ENCODE results near the gene MUC13. TPM values are rescaled to one million over a fixed set of nuclear protein-coding genes. Genes with fewer than 3 reads are reported as not detected.

MUC13 gene
- polyA plus RNA-seq, 4 donors, result 0.17 TPM; not detected in 3

- no peak for DNase-seq (ENCODE audit: low read depth in 4 of 4, low spot score in 3 of 4)
These were observed 52.4 kb downstream of the MUC13 start for GRCh38 chr3:124881976-124882697.

DNA sequence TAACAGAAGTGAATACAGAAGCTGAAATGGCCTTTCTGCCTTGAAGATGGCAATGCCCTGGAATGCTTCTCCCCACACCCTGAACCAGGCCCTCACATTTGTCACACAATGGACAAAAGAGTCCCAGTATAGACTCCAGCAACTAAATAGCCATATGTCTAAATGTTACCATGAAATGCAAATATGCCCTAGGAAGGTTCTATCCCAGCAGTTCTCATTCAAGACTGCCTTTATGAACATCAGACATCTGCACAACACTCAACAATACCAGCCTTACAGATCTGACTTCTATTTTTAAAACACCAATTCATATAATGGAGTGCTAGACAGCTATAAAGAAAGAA lies 55.2 kb downstream of the MUC13 start:
- DNase-seq (ENCODE audit: low read depth in 4 of 4, low spot score in 3 of 4), result no peak

DNA sequence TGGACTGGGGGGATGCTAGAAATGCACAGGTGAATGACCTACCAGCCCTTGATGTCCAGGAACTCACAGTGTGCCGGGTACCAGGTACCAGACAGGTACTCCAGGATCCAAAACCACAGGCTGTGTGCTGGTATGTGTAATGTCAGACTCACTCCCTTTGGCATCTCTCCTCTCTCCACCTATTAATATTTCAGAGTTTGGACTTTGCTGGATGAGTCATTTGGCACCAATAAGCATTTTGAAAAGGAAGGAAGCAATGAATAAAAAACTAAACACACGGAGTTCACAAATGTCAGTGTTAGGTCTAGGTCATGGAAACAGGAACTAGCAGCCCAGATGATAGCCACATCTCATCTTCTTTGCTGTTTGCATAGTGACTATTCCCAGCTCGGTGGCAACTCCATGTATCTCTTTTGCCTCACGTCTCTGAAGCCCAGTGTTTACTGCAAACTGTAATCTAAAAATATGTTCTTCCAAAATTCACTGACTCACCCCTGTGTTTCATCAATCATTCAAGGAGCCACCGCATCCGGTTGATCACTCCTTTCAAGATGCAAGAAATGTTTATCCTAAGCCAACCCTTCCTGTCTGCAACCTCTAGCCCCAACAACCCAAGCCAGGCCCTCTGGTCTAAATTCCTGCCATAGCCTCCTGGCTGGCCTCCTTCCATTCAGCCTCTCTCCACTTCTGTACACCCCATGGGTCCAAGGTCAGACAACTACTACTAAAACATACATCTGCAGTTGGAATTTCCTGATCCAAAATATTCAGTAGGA lies 55.8 kb downstream of the MUC13 start:
- no peak for DNase-seq (ENCODE audit: low read depth in 4 of 4, low spot score in 3 of 4)

DNA sequence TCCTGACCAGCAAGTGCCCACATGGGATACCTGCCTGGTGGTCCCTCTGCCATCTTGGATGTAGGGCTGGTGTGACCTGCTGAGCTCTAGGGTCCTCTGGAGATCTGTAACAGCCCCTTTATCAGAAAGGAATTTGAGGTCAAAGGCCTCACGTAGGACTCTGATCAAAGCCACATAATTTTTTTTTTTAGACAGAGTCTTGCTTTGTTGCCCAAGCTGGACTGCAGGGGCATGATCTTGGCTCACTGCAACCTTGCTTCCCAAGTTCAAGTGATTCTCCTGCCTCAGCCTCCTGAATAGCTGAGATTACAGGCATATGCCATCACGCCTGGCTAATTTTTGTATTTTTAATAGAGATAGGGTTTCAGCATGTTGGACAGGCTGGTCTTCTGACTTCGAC lies 56.9 kb downstream of the MUC13 start:
- no peak for DNase-seq (ENCODE audit: low read depth in 4 of 4, low spot score in 3 of 4)

GRCh38 chr3:124876401-124876878 lies 58.1 kb downstream of the MUC13 start:
- no peak for DNase-seq (ENCODE audit: low read depth in 4 of 4, low spot score in 3 of 4)

- no peak for DNase-seq (ENCODE audit: low read depth in 4 of 4, low spot score in 3 of 4)
These were observed 61.3 kb downstream of the MUC13 start for GRCh38 chr3:124873226-124873625.

DNA sequence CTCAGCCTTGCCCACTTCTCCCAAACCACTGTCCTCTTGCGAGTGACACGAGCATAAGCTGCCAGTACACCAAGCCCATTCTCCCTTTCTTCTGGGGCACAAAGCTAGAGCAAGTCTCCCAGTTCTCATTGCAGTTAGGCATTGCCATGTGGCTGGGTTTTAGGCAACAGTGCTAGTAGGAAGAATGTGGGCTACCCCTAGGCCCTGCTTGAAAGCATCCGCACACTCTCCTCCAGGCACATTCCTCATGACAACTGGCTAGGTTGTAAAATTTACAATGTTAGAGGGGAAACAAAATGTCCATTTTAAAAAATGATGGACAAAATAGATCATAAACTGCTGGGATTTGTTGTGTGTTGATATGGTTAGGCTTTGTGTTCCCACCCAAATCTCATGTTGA lies 67.0 kb downstream of the MUC13 start:
- DNase-seq (ENCODE audit: low read depth in 4 of 4, low spot score in 3 of 4), result no peak

DNA sequence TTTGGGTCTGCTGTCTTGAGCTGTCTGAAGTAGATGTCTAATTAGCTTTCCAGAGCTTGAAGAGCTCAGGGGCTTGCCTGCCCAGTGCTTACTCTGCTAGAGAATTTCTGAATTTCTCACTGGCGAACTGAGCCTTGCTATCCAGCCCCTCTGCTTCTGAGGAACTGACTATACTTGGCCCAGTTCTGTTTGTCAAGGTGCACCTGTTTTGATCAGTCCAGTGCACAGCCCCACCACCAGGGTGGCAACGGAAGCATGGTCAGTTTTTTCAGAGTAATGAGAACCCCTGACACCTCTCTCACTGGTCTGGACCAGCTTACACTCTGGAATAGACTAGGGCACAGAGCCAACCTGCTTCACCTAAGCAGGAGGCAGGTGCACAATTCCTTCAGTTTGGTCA lies 72.5 kb downstream of the MUC13 start:
- DNase-seq (ENCODE audit: low read depth in 4 of 4, low spot score in 3 of 4), result no peak

- DNase-seq (ENCODE audit: low read depth in 4 of 4, low spot score in 3 of 4), result no peak
These were observed 73.5 kb downstream of the MUC13 start for GRCh38 chr3:124861041-124861440.

DNA sequence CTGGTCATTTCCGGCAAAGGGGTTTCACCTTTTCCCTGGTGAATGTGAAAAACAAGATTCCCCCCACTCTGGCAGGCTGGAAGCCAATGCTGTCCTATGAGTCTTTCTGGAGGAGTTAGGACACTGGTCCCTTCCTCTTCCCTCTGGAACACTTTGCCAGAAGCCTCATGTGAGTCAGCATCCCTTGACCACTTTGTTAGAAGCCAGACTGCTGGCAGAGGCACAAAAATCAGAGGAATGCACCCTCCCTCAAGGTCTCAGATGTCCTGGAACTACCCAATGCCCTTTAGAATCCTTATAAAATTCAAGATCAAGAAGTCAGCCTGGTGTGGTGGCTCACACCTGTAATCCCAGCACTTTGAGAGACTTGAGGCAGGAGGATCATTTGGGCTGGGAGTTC lies 74.0 kb downstream of the MUC13 start:
- no peak for DNase-seq (ENCODE audit: low read depth in 4 of 4, low spot score in 3 of 4)

GRCh38 chr3:124859025-124859424 lies 75.5 kb downstream of the MUC13 start:
- DNase-seq (ENCODE audit: low read depth in 4 of 4, low spot score in 3 of 4), result no peak

DNA sequence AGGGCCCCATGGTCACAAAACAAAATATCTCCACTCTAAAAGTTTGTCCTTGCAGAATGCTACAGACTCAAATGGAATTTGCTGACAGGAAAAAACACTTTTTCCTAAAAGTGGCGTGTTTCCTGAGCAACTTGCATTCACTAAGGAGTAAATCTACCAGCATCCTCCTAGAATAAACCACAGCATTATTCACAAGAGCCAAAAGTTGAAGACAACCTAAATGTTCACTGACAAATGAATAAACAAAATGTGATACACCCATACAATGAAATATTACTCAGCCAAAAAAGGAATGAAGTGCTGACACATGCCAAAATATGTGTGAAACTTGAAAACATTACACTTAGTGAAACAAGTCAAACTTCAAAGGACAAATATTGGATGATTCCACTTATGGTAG lies 76.3 kb downstream of the MUC13 start:
- DNase-seq (ENCODE audit: low read depth in 4 of 4, low spot score in 3 of 4), result no peak

DNA sequence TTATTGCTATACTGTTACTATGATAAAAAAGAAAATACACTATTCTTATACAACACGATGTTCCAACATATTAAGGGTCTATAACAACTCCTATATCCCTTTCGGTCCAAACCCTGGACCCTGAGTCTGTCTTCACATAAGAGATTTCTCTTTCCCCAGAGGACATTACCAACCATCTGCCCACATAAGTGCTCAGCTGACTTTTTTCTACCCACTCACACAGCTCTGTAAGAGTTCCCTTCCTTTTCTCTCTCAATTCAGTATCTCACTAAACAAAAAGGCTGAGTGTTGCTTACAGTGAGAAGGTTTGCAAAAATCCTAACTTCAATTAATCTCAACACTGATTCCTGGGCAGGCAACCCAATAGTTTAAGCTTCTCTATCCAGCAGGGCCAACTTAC lies 77.9 kb downstream of the MUC13 start:
- DNase-seq (ENCODE audit: low read depth in 4 of 4, low spot score in 3 of 4), result no peak

Other genes with a start within 250 kb of the MUC13 start
- gene UMPS, start 204.3 kb downstream of the MUC13 start, polyA plus RNA-seq (ENCODE audit: insufficient read length in 4 of 4), result 10 to 100 TPM; 32.4 to 50.2 (median 47.9) TPM
- gene ITGB5, start 47.4 kb downstream of the MUC13 start, polyA plus RNA-seq (ENCODE audit: insufficient read length in 4 of 4), result 100 to 1,000 TPM in 1 of 4 donors, 10 to 100 TPM in 3; 63.8 to 101 (median 91.5) TPM
- 10 to 100 TPM; 24.2 to 49.0 (median 30.8) TPM for gene HEG1, start 121.2 kb upstream of the MUC13 start, polyA plus RNA-seq (ENCODE audit: insufficient read length in 4 of 4)